ENCODE data around the gene ZFAND2A. TPM values are rescaled to one million over a fixed set of nuclear protein-coding genes. Genes with fewer than 3 reads are reported as not detected.
A peak's percentile ranks its signal among the peaks of the same experiment; 100 is the strongest.
"Not testable (repeated sequence)": the region's sequence is repeated elsewhere in the genome, so short reads cannot be mapped to it uniquely, and the experiment has no call there.

The ZFAND2A gene
- polyA plus RNA-seq, 3 donors: 30.6 to 126 (median 35.1) TPM

DNA sequence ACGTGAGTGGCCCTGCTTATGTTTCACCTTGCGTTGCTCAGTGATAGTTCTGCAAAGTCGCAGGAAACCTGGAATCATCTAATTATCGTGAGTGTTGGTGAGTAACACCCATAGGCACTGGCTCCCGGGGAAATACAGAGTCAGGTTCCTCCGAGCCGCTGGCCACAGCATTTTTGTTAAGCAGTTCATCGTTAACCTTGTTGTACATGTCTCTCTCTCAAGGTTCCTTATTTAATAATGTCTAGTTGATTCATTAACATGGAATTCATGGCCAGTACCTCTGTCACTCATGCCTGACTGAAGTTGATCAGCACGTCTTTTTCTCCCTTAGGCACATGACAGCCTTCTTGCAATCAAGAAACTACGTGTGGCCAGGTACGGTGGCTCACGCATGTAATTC is 3.1 kb upstream of the ZFAND2A start:
- Histone ChIP-seq H3K4me3 (replicated peaks in 1 of 3; ENCODE audit: low read depth in 2 of 3, low read length in 3 of 3) (no peak overlapping the region), H3K27ac (ENCODE audit: low read depth in 1 of 2, low read length in 2 of 2) (no peak overlapping the region), H3K9me3 (replicated peaks in 1 of 2; ENCODE audit: control insufficient read depth in 1 of 2, insufficient read depth in 1 of 2, low read length in 2 of 2) (no peaks in the 10 kb centered on the region), H3K9ac (ENCODE audit: insufficient read depth, low read length, poor library complexity, severe bottlenecking) (no peak overlapping the region), H3K27me3 (ENCODE audit: control insufficient read depth in 2 of 2, insufficient read depth in 2 of 2, low read length in 2 of 2) (no peaks in the 10 kb centered on the region), H3K4me2 (replicated peaks; ENCODE audit: extremely low read depth, low read length, poor library complexity, severe bottlenecking) (no peak overlapping the region), H4K20me1 (ENCODE audit: insufficient read depth, low read length) (peaks cover 7% of the 10 kb centered on the region), H3K79me2 (ENCODE audit: insufficient read depth, low read length) (peaks cover 26% of the 10 kb centered on the region), H2AFZ (ENCODE audit: insufficient read depth, low read depth, low read length, poor library complexity, severe bottlenecking) (no peak overlapping the region), H3K4me1 (ENCODE audit: control insufficient read depth in 1 of 2, insufficient read depth in 2 of 2, low read length in 2 of 2) (peaks cover 17 to 19% of the 10 kb centered on the region in 2 donors), H3K36me3 (replicated peaks in 1 of 2; ENCODE audit: control insufficient read depth in 1 of 2, insufficient read depth in 2 of 2, low read length in 2 of 2) (peaks cover 4 to 21% of the 10 kb centered on the region in 2 donors)
- Mint-ChIP-seq H3K9me3 (no peaks in the 10 kb centered on the region), H3K27ac (no peak overlapping the region), H3K4me1 (peaks cover 20% of the 10 kb centered on the region), H3K4me3 (no peak overlapping the region), H3K27me3 (ENCODE audit: low read depth in 3 of 3) (peaks cover 0 to 2% (median 0%) of the 10 kb centered on the region in 3 donors), H3K36me3 (peaks cover 3 to 24% of the 10 kb centered on the region in 2 donors)
- TF ChIP-seq, protein P1, sequence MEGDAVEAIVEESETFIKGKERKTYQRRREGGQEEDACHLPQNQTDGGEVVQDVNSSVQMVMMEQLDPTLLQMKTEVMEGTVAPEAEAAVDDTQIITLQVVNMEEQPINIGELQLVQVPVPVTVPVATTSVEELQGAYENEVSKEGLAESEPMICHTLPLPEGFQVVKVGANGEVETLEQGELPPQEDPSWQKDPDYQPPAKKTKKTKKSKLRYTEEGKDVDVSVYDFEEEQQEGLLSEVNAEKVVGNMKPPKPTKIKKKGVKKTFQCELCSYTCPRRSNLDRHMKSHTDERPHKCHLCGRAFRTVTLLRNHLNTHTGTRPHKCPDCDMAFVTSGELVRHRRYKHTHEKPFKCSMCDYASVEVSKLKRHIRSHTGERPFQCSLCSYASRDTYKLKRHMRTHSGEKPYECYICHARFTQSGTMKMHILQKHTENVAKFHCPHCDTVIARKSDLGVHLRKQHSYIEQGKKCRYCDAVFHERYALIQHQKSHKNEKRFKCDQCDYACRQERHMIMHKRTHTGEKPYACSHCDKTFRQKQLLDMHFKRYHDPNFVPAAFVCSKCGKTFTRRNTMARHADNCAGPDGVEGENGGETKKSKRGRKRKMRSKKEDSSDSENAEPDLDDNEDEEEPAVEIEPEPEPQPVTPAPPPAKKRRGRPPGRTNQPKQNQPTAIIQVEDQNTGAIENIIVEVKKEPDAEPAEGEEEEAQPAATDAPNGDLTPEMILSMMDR (IDR thresholded peaks at IDR 0.05): no peak
- 96% methylated on average over 10 of the region's 12 CpGs for WGBS (ENCODE audit: insufficient coverage)
- DNase-seq: no peak
- intact Hi-C loops (cut with micrococcal nuclease): loop anchor here (5.0 to 10.0 kb wide), 3 partner anchors 116 to 288 kb away; partner anchors contain the start of genes COX19 (in 1 of the 2) and GET4 (in 1 of the 2)

DNA sequence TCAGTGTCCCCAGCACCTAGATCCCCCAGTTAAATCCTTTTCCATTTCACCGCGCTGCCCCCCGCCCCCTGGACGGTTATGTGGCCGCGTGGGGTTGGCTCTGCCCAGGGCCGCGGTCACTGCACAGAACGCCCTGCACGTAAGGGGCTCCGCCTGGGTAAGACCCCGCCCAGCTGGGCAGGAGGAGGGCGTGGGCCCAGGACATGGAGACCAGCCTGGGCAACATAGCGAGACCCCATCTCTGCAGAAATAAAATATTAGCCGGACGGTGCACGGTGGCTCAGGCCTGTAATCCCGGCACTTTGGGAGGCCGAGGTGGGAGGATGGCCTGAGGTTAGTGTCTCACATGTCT is 650 bp upstream of the ZFAND2A start:
- H4K20me1 ChIP-seq (ENCODE audit: insufficient read depth, low read length): peaks cover 12% of the 10 kb centered on the region
- peaks cover 0 to 2% (median 0%) of the 10 kb centered on the region in 3 donors for H3K27me3 Mint-ChIP-seq (ENCODE audit: low read depth in 3 of 3)
- H2AFZ ChIP-seq (ENCODE audit: insufficient read depth, low read depth, low read length, poor library complexity, severe bottlenecking): peak overlapping the region; percentile 85
- peak overlapping the region; percentile 67 to 95 (median 76) for H3K4me3 ChIP-seq (replicated peaks in 1 of 3; ENCODE audit: low read depth in 2 of 3, low read length in 3 of 3)
- peak overlapping the region; percentile 99 for H3K9ac ChIP-seq (ENCODE audit: insufficient read depth, low read length, poor library complexity, severe bottlenecking)
- peak overlapping the region; percentile 89 to 95 (median 92) for H3K27ac Mint-ChIP-seq
- peaks cover 17 to 22% of the 10 kb centered on the region in 2 donors for H3K4me1 ChIP-seq (ENCODE audit: control insufficient read depth in 1 of 2, insufficient read depth in 2 of 2, low read length in 2 of 2)
- peaks cover 20 to 41% of the 10 kb centered on the region in 2 donors for H3K36me3 Mint-ChIP-seq
- peaks cover 23% of the 10 kb centered on the region for H3K4me1 Mint-ChIP-seq
- H3K9me3 Mint-ChIP-seq: no peaks in the 10 kb centered on the region
- DNase-seq: no peak
- H3K79me2 ChIP-seq (ENCODE audit: insufficient read depth, low read length): peaks cover 47% of the 10 kb centered on the region
- H3K4me2 ChIP-seq (replicated peaks; ENCODE audit: extremely low read depth, low read length, poor library complexity, severe bottlenecking): peak overlapping the region; percentile 72
- WGBS (ENCODE audit: insufficient coverage): 27% methylated on average over 18 of the region's 19 CpGs
- peaks cover 25 to 43% of the 10 kb centered on the region in 2 donors for H3K36me3 ChIP-seq (replicated peaks in 1 of 2; ENCODE audit: control insufficient read depth in 1 of 2, insufficient read depth in 2 of 2, low read length in 2 of 2)
- H3K27me3 ChIP-seq (ENCODE audit: control insufficient read depth in 2 of 2, insufficient read depth in 2 of 2, low read length in 2 of 2): no peaks in the 10 kb centered on the region
- TF ChIP-seq, protein P1 (IDR thresholded peaks at IDR 0.05): no peak
- H3K27ac ChIP-seq (ENCODE audit: low read depth in 1 of 2, low read length in 2 of 2): peak overlapping the region; percentile 76 to 91
- intact Hi-C loops (cut with micrococcal nuclease): loop anchor here (5.0 to 10.0 kb wide), 3 partner anchors 113 to 286 kb away; partner anchors contain the start of genes COX19 (in 1 of the 2) and GET4 (in 1 of the 2)
- H3K9me3 ChIP-seq (replicated peaks in 1 of 2; ENCODE audit: control insufficient read depth in 1 of 2, insufficient read depth in 1 of 2, low read length in 2 of 2): no peaks in the 10 kb centered on the region
- H3K4me3 Mint-ChIP-seq: peak overlapping the region; percentile 83 to 85

DNA sequence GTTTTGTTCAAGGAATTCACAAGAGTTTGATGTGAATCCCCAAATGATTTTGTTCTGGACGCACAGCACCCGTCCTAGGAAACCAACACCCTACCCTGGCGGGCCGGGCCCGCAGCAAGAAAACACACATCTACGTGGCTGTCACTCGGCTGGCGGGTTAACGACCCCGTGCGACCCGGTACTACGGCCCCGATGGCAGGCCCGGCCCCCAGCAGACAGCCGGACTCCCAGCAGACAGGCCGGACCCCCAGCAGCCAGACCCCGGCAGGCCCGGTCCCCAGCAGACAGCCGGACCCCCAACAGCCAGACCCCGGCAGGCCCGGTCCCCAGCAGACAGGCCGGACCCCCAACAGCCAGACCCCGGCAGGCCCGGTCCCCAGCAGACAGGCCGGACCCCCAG is 765 bp downstream of the ZFAND2A start:
- peaks cover 36 to 48% of the 10 kb centered on the region in 2 donors for H3K36me3 ChIP-seq (replicated peaks in 1 of 2; ENCODE audit: control insufficient read depth in 1 of 2, insufficient read depth in 2 of 2, low read length in 2 of 2)
- not testable (repeated sequence) for H3K9me3 Mint-ChIP-seq; H3K27me3 Mint-ChIP-seq (ENCODE audit: low read depth in 3 of 3); H3K27me3 ChIP-seq (ENCODE audit: control insufficient read depth in 2 of 2, insufficient read depth in 2 of 2, low read length in 2 of 2); H3K9me3 ChIP-seq (replicated peaks in 1 of 2; ENCODE audit: control insufficient read depth in 1 of 2, insufficient read depth in 1 of 2, low read length in 2 of 2); H2AFZ ChIP-seq (ENCODE audit: insufficient read depth, low read depth, low read length, poor library complexity, severe bottlenecking); DNase-seq
- H3K4me3 ChIP-seq (replicated peaks in 1 of 3; ENCODE audit: low read depth in 2 of 3, low read length in 3 of 3): peak overlapping the region; percentile 75 to 99 (median 95)
- Mint-ChIP-seq H3K4me3 (peak overlapping the region; percentile 80 to 84), H3K4me1 (peaks cover 23% of the 10 kb centered on the region), H3K27ac (peak overlapping the region; percentile 87 to 95 (median 90)), H3K36me3 (peaks cover 29 to 47% of the 10 kb centered on the region in 2 donors)
- H3K4me2 ChIP-seq (replicated peaks; ENCODE audit: extremely low read depth, low read length, poor library complexity, severe bottlenecking): peak overlapping the region; percentile 87
- H3K79me2 ChIP-seq (ENCODE audit: insufficient read depth, low read length): peaks cover 48% of the 10 kb centered on the region
- peaks cover 20% of the 10 kb centered on the region for H4K20me1 ChIP-seq (ENCODE audit: insufficient read depth, low read length)
- H3K9ac ChIP-seq (ENCODE audit: insufficient read depth, low read length, poor library complexity, severe bottlenecking): peak overlapping the region; percentile 99
- 12% methylated on average over 15 of the region's 26 CpGs for WGBS (ENCODE audit: insufficient coverage)
- peaks cover 17 to 22% of the 10 kb centered on the region in 2 donors for H3K4me1 ChIP-seq (ENCODE audit: control insufficient read depth in 1 of 2, insufficient read depth in 2 of 2, low read length in 2 of 2)
- intact Hi-C loops (cut with micrococcal nuclease): loop anchor here in 1 of 2 donors (10.0 kb wide), 1 partner anchor 274 kb away; no protein-coding TSS in a partner anchor
- H3K27ac ChIP-seq (ENCODE audit: low read depth in 1 of 2, low read length in 2 of 2): peak overlapping the region; percentile 55 to 91
